ENCODE results near the gene HSD17B12.

Gene HSD17B12

GRCh38 chr11:43790444-43790794, 109.9 kb downstream of the HSD17B12 start:
- TF ChIP-seq, protein P1, sequence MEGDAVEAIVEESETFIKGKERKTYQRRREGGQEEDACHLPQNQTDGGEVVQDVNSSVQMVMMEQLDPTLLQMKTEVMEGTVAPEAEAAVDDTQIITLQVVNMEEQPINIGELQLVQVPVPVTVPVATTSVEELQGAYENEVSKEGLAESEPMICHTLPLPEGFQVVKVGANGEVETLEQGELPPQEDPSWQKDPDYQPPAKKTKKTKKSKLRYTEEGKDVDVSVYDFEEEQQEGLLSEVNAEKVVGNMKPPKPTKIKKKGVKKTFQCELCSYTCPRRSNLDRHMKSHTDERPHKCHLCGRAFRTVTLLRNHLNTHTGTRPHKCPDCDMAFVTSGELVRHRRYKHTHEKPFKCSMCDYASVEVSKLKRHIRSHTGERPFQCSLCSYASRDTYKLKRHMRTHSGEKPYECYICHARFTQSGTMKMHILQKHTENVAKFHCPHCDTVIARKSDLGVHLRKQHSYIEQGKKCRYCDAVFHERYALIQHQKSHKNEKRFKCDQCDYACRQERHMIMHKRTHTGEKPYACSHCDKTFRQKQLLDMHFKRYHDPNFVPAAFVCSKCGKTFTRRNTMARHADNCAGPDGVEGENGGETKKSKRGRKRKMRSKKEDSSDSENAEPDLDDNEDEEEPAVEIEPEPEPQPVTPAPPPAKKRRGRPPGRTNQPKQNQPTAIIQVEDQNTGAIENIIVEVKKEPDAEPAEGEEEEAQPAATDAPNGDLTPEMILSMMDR (IDR thresholded peaks at IDR 0.05; ENCODE audit: insufficient read depth, missing control alignments), result no peak
- FAIRE-seq (no peak), DNase-seq (ENCODE audit: insufficient read length, low spot score) (no peak)

- TF ChIP-seq, protein P1 (IDR thresholded peaks at IDR 0.05; ENCODE audit: insufficient read depth, missing control alignments), result no peak
- DNase-seq (ENCODE audit: insufficient read length, low spot score), result no peak
- no peak for FAIRE-seq
Measured at GRCh38 chr11:43797337-43797736, 116.8 kb downstream of the HSD17B12 start.

DNA sequence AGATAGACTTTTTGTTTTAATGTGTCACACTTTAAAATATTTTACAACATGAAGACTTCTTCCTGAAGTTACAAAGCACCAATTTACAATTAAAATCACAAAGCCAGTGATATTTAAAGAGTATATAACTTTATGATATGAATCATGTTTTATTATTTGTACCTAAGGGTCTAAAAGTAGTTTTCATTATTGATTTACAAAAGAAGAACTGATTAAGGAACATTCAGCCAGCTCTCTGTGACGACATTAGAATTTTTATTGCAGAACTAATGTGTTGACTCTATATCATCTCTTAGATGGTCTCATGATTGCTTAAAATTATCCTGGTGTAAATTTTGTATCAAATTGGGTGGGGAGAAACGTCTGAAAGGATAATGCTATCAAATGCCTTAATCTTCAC, 117.3 kb downstream of the HSD17B12 start:
- DNase-seq (ENCODE audit: insufficient read length, low spot score) (no peak), FAIRE-seq (no peak)
- TF ChIP-seq, protein P1 (IDR thresholded peaks at IDR 0.05; ENCODE audit: insufficient read depth, missing control alignments), result no peak

- TF ChIP-seq, protein P1 (IDR thresholded peaks at IDR 0.05; ENCODE audit: insufficient read depth, missing control alignments), result no peak
- no peak for DNase-seq (ENCODE audit: insufficient read length, low spot score)
- FAIRE-seq, result no peak
Measured at GRCh38 chr11:43802509-43802908, 122.0 kb downstream of the HSD17B12 start.

GRCh38 chr11:43803766-43804165, 123.2 kb downstream of the HSD17B12 start:
- TF ChIP-seq, protein P1 (IDR thresholded peaks at IDR 0.05; ENCODE audit: insufficient read depth, missing control alignments), result no peak
- no peak for FAIRE-seq

GRCh38 chr11:43806976-43807375, 126.4 kb downstream of the HSD17B12 start:
- TF ChIP-seq, protein P1 (IDR thresholded peaks at IDR 0.05; ENCODE audit: insufficient read depth, missing control alignments), result no peak
- FAIRE-seq, result no peak

More at GRCh38 chr11:43803766-43804165, 123.2 kb downstream of the HSD17B12 start:
- DNase-seq (ENCODE audit: insufficient read length, low spot score), result no peak

DNA sequence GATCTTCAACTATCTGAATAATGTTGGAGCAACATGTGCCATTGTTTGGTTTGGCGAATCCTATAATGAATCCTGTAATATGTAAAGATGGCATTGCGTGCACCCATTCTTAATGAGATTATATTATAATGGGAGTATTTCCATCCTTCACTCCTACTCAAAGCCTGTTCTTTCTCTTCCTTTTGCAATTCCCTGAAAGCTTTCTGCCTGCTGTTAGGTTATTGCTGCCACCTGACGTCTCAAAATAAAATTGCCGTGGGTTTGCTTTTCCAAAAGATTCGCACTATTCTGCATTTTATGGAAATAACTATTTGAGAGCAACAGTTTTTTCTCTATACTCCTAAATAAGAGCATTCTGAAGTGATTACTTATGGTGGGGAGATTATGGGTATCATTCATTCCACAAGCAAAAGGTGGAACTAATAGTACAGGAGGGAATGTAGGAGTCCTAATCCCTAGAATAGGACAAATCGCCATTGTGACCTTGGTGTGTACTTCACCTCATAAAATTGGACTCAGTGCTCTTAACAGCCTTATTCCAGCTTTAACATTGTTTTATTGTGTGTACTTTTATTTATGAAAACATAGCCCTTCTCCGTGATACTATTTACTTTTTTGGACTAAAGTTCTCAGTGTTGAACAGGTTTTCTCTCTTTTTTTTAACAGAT, 130.5 kb downstream of the HSD17B12 start:
- TF ChIP-seq, protein P1 (IDR thresholded peaks at IDR 0.05; ENCODE audit: insufficient read depth, missing control alignments), result no peak
- DNase-seq (ENCODE audit: insufficient read length, low spot score) (no peak), FAIRE-seq (no peak)

More at GRCh38 chr11:43806976-43807375, 126.4 kb downstream of the HSD17B12 start:
- no peak for DNase-seq (ENCODE audit: insufficient read length, low spot score)
